Measurements from ENCODE around the gene CYTH1.

CYTH1 gene

GRCh38 chr17:78710607-78711006, 71.5 kb downstream of the CYTH1 start:
- no peak for DNase-seq

DNA sequence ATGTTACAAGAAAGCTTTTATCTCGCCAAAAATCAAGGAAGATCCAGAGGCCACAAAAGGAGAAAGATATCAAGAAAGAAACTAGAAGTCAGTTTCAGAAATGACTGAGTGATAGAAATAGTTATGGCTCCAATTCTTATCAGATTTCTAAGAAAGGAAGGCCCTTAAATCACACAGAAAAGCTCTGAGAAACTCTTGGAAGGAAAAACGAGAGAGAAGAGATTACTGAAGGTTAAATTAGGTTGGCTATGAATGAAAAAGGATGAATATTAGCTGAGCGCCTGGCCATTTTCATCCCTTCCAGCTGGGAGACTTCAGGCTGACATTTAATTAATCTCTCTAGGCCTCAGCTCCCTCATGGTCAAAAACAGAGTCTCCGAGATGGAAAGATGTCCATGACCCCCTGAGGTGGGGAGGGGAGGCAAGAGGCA, 72.3 kb downstream of the CYTH1 start:
- DNase-seq: no peak

- DNase-seq: no peak
Observed at GRCh38 chr17:78709119-78709681, 72.9 kb downstream of the CYTH1 start.

- DNase-seq: peak; percentile 65 to 67
Observed at GRCh38 chr17:78708510-78708973, 73.5 kb downstream of the CYTH1 start.

GRCh38 chr17:78707923-78708322, 74.2 kb downstream of the CYTH1 start:
- no peak for DNase-seq

- DNase-seq: no peak
Observed at GRCh38 chr17:78707016-78707415, 75.1 kb downstream of the CYTH1 start.

GRCh38 chr17:78706271-78706915, 75.7 kb downstream of the CYTH1 start:
- DNase-seq: no peak

GRCh38 chr17:78705071-78705470, 77.0 kb downstream of the CYTH1 start:
- DNase-seq: no peak

DNA sequence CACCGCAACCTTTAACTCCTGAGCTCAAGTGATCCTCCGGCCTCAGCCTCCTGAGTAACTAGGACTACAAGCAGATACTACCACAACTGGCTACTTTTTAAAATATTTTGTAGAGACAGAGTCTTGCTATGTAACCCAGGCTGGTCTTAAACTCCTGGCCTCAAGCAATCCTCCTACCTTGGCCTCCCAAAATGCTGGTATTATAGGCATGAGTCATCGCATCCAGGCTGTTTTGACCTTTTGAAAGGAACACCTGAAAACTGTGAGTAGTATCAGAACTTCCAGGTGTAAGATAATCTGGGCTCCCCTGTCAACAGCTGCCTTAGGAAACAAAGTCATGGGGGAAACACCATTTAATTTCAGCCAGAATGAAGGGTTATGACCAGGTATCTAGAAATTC, 77.5 kb downstream of the CYTH1 start:
- no peak for DNase-seq

DNA sequence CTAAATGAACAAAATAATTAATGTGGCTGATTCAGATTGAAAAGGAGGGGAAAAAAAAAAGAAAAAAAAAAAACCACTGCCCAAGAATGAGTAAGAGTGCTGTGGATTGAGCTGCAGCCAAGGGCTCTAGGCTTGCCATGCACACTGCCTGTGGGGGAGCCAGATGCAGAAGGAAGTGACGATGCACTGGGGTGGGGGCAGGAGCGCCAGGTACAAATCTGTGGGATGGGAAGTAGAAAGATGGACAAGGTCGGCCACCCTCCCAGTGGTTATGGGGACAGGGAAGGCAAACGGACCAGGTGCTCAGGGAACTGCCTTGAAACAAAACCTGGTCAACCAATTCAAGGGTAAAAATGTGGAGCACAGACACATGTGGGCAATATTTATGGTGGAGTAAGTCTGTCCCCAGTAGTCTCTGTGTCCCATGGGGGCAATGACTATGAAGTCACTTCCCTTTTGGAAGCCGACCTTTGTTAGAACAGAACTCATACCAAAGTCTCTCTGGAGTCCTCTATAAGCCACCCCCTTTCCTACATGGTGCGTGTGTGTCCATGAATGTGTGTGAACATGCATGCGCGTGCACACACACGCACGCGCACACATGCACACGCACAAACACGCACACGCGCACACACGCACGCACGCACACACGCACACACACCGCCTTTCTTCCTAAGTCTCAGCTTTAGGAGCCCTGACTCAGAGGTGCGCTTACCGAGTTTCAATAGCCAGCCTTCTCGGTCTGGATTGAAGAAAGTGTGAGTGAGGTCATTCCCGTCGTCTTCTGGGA, 84.3 kb downstream of the CYTH1 start:
- no peak for DNase-seq

GRCh38 chr17:78697122-78697521, 85.0 kb downstream of the CYTH1 start:
- DNase-seq: no peak

DNA sequence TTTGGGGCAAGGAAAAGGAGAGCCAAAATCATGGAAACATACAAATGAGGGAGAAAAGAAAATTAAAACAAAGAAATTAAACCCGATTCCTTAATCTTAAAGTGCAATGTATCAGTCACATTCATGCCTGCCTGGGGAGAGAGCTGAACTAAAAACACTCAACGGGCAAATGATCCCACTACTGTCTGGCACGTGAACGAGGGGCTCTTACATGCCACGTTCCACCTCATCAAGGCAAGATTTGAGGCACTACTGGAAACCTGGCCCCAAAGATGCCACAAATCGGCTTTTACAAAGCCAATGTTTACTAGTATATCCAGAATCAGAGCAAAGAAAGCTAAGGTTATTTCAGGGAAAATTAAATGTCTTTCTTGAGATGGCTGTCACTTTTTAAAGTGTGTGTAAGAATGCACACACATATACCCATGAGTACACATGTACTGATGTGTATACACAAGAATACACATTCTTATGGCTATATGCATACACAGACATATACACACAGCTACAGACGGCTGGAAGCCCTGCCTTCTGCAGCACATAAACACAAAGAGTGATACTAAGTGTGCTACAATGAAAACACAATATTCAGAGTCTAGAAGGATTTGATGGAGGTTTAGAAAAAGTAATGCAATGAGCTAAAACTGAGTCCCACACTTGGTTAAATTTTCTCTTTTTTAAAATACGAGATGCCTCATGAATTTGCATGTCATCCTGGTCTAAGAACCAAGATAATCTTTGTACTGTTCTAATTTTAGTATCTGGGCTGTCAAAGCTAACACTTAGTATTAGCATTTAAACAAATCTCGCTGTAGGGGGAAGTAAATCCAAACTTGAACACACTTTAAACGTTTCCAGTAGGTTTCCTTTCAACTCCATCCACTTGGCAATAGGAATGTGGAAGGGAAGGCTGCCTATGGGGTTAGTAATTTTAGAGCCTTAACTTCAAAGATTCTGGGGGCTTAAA, 85.8 kb downstream of the CYTH1 start:
- no peak for DNase-seq

DNA sequence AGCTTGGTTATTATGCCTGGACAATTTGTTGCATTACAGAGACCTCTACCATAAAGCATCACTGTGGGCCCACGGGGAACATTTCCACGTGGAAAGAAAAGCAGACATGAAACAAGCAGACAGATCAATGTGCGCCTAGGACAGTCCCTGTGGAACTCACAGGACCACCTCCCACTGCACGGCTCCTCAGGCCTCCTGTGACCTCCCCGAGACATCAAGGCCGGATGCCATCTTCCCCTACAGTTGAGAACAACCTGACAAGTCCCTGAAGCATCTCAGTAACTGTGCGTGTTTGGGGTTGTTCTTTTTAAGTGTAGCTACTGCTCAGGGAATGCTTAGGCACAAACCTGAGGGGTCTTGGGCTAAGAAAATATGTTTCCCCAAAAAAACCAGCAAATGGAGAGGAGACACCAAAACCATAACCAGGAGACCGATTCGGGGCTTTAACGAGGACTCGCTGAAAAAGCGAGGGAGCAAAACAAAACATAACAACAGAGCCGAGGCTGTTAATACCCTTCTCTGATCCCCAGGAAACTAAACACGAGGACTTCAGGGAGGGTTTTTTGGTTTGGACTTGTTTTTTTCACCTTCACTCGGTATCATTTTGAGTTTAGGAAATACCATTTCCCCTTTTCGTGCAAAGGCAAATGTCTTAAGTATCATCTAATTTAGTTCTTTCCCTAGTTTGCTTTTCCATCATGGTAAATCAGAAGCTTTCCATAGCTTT, 87.1 kb downstream of the CYTH1 start:
- DNase-seq: no peak

DNA sequence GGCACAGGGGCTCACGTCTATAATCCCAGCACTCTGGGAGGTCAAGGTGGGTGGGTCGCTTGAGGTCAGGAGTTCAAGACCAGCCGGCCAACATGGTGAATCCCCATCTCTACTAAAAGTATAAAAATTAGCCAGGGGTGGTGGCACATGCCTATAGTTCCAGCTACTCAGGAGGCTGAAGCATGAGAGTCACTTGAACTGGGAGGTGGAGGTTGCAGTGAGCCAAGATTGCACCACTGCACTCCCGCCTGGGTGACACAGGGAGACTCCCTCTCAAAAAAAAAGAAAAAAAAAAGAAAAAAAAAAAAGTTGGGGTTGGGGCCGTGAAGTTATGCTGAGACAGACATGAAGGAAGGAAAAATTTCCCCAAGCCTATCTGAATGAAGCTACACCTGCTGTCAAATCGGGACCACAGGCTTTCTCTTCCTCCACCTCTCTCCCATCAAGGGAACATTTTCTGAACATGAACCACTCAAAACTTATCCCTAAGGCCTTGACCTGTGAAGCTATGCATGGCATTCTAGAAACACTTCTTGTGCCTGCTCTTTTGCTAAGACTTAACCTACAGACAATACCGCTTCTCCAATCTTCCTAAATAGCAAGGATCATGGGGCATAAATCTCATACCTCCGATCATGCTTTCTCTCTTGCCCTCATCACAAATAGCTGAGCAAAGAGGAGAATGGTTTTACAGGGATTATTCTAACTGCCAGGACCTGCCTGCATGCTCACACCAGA, 88.6 kb downstream of the CYTH1 start:
- DNase-seq: no peak

- DNase-seq: no peak
Observed at GRCh38 chr17:78692460-78693010, 89.5 kb downstream of the CYTH1 start.

GRCh38 chr17:78689029-78689428, 93.0 kb downstream of the CYTH1 start:
- no peak for DNase-seq

- DNase-seq: no peak
Observed at GRCh38 chr17:78687944-78688343, 94.1 kb downstream of the CYTH1 start.

- DNase-seq: no peak
Observed at GRCh38 chr17:78687125-78687524, 94.9 kb downstream of the CYTH1 start.

- no peak for DNase-seq
Observed at GRCh38 chr17:78684026-78684425, 98.0 kb downstream of the CYTH1 start.

DNA sequence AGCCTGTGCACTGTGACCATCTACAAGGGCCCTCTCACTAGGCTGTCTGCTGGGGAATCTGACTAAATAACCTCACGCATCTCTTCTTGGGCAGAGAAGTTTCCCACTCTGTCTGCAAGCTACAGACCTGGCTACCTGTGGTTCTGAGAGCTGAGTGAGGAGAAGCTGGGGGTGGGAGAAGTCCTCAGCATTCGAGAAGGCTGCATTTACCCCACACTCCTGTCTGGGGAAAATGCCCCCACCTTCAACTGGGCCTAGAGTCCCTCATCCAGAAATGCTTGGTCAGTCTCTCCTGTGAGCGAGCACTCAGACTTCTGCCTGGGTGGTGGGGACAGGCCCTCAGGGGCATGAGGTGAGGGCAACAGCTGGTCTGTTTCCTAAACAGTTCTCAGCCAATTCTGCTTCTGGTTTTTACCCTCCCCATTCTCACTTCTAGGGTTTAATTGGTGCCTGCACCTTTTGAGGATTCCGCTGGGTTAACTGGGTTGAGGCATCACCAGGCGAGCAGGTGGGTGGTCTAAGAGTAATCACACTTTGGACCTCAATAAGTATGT, 98.6 kb downstream of the CYTH1 start:
- DNase-seq: no peak

- no peak for DNase-seq
Observed at GRCh38 chr17:78682363-78682762, 99.7 kb downstream of the CYTH1 start.

All from CD4-positive, alpha-beta T cell treated with Interleukin-1 beta for 1 hour (primary cell).